Adrenal gland (tissue), 5 donors: ENCODE results near the gene S100A5.

Experiments used
- POLR2A ChIP-seq, 2 donors: fragments of 450-650 bp; IDR thresholded peaks; one replicate each; pipeline ENCODE4 v1.6.1; 2017; ENCODE audit warnings: antibody characterized with exemption in 2 of 2, mild to moderate bottlenecking in 2 of 2, moderate library complexity in 1 of 2
- TF ChIP-seq, protein P1 (sequence below), 6 experiments: fragments of 450-650 bp in 4 of 6; fragments of 200-600 bp in 2 of 6; sonication (generic) in 1 of 6; IDR thresholded peaks; 1 replicate in 5 of 6; 2 replicates in 1 of 6; pipeline versions ENCODE4 v1.5.1 to v1.8.0; 2016 to 2021; ENCODE audit warnings: antibody characterized with exemption in 6 of 6, mild to moderate bottlenecking in 2 of 6, moderate library complexity in 1 of 6
- donor health status: DM: no; HTN: no; CAD: no.

DNA sequence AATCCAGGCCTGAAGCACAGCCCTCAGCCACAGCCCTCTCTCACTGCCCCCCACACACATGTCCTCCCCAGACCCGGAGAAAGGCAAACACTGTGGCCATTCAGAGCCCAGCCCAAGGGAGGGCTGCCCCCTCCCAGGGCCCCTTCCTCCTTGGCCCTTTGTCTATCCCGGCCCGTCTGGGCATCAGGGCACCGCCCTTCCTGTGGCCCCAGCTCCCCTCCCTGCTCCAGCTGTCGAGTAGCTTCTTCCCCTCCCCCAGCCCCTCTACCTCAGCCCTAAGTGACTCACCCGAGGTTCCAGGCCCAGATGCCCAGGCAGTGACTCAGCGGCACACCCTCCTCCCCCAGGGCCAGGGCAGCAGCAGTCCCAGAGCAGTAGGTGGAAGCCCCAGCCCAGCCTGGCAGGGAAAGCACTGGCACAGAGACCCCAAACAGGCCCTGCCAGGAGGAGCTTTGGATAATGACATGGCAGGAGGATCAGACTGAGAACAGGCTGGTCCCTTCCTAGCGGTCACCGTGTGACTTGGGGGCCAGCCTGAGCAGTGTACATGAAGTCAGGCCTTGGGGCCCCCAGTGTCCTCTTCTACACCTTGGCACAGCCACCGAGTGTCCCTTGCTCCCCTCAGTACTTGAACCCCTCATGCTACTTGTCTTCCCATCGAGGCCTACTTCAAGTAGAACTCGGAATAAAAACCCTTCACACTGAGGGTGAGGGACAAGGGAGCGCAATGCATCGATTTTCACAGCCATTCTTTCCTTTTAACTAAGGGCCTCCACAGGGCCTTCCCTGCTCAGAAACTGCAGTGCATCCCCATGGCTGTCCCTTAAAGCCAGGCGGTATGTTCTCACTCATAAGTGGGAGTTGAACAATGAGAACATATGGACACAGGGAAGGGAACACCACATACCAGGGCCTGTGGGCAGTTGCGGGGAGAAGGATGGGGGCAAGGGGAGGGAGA lies 26.0 kb upstream of the S100A5 start:
- TF ChIP-seq, protein P1, sequence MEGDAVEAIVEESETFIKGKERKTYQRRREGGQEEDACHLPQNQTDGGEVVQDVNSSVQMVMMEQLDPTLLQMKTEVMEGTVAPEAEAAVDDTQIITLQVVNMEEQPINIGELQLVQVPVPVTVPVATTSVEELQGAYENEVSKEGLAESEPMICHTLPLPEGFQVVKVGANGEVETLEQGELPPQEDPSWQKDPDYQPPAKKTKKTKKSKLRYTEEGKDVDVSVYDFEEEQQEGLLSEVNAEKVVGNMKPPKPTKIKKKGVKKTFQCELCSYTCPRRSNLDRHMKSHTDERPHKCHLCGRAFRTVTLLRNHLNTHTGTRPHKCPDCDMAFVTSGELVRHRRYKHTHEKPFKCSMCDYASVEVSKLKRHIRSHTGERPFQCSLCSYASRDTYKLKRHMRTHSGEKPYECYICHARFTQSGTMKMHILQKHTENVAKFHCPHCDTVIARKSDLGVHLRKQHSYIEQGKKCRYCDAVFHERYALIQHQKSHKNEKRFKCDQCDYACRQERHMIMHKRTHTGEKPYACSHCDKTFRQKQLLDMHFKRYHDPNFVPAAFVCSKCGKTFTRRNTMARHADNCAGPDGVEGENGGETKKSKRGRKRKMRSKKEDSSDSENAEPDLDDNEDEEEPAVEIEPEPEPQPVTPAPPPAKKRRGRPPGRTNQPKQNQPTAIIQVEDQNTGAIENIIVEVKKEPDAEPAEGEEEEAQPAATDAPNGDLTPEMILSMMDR (IDR thresholded peaks at IDR 0.05) = no peak
- TF ChIP-seq POLR2A (IDR thresholded peaks at IDR 0.05) = peak; percentile 21 to 83
